Measurements from ENCODE around the gene LEFTY2.

LEFTY2 gene

GRCh38 chr1:225965231-225965630 is 24.2 kb upstream of the LEFTY2 start:
- H3K27me3 ChIP-seq (ENCODE audit: insufficient read depth, low read depth, severe bottlenecking) = no peaks in the 10 kb centered on the region
- TF ChIP-seq, protein P1, sequence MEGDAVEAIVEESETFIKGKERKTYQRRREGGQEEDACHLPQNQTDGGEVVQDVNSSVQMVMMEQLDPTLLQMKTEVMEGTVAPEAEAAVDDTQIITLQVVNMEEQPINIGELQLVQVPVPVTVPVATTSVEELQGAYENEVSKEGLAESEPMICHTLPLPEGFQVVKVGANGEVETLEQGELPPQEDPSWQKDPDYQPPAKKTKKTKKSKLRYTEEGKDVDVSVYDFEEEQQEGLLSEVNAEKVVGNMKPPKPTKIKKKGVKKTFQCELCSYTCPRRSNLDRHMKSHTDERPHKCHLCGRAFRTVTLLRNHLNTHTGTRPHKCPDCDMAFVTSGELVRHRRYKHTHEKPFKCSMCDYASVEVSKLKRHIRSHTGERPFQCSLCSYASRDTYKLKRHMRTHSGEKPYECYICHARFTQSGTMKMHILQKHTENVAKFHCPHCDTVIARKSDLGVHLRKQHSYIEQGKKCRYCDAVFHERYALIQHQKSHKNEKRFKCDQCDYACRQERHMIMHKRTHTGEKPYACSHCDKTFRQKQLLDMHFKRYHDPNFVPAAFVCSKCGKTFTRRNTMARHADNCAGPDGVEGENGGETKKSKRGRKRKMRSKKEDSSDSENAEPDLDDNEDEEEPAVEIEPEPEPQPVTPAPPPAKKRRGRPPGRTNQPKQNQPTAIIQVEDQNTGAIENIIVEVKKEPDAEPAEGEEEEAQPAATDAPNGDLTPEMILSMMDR (IDR thresholded peaks at IDR 0.05; ENCODE audit: low read depth, low read length) = no peak
- H3K36me3 ChIP-seq = no peaks in the 10 kb centered on the region
- no peak overlapping the region for H3K27ac ChIP-seq
- H3K4me3 ChIP-seq (ENCODE audit: low read depth, low read length) = no peak overlapping the region
- no peak for DNase-seq
- no peaks in the 10 kb centered on the region for H3K9me3 ChIP-seq (ENCODE audit: severe bottlenecking)

DNA sequence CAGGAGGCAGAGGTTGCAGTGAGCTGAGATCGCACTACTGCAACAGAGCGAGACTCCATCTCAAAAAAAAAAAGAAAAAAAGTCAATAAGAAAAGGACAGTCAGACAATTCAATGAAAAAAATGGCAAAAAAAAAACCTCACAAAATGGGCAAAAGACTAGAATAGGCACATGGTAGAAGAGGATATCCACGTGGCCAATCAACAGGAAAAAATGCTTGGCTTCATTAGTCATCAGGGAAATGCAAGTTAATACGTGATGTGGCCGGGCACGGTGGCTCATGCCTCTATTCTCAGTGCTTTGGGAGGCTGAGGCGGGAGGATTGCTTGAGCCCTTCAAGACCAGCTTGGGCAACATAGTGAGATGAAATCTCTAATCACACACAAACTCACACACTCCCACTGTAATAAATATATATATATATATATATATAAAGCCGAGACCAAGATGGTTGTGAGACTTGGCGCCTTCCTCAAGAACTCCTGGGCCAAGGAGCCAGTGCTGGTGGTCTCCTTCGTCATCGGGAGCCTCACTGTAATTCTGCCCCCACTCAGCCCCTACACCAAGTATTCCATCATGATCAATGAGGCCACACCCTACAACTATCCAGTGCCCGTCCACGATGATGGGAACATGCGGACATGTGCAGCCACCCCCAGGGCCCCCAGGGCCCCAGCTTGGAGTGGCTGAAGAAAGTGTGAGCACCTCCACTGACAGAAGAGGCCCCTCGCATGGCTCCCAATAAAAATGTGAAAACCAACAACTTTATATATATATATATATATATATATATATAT is 22.9 kb upstream of the LEFTY2 start:
- Histone ChIP-seq H3K27ac (no peak overlapping the region), H3K36me3 (no peaks in the 10 kb centered on the region), H3K9me3 (ENCODE audit: severe bottlenecking) (no peaks in the 10 kb centered on the region), H3K27me3 (ENCODE audit: insufficient read depth, low read depth, severe bottlenecking) (no peaks in the 10 kb centered on the region), H3K4me3 (ENCODE audit: low read depth, low read length) (no peak overlapping the region)
- DNase-seq = no peak
- TF ChIP-seq, protein P1 (IDR thresholded peaks at IDR 0.05; ENCODE audit: low read depth, low read length) = no peak

DNA sequence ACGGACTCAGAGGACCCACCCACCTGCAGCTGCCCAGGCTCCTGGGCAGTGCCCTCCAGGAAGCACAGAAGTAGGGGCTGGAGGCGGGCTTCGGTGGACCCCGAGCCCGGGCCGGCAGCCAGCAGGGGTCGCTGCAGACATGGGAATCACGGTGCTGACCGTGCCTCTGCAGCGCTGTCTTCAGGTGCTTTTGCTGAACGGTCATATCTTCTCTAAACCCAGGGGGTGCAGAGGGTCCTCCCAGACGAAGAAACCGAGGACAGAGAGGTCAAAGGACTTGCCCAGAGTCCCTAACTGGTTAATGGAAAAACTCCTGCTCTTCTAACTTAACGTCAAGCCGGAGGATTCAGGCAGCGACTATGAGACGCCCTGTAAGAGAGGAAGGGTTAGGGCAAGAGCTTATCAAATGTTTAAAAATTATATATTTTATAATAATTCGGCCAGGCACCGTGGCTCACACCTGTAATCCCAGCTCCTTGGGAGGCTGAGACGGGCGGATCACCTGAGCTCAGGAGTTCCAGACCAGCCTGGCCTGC is 21.5 kb upstream of the LEFTY2 start:
- H3K36me3 ChIP-seq = no peaks in the 10 kb centered on the region
- no peak overlapping the region for H3K27ac ChIP-seq
- TF ChIP-seq, protein P1 (IDR thresholded peaks at IDR 0.05; ENCODE audit: low read depth, low read length) = peak; percentile 82
- H3K27me3 ChIP-seq (ENCODE audit: insufficient read depth, low read depth, severe bottlenecking) = no peaks in the 10 kb centered on the region
- H3K9me3 ChIP-seq (ENCODE audit: severe bottlenecking) = no peaks in the 10 kb centered on the region
- no peak overlapping the region for H3K4me3 ChIP-seq (ENCODE audit: low read depth, low read length)
- peak; percentile 54 for DNase-seq

DNA sequence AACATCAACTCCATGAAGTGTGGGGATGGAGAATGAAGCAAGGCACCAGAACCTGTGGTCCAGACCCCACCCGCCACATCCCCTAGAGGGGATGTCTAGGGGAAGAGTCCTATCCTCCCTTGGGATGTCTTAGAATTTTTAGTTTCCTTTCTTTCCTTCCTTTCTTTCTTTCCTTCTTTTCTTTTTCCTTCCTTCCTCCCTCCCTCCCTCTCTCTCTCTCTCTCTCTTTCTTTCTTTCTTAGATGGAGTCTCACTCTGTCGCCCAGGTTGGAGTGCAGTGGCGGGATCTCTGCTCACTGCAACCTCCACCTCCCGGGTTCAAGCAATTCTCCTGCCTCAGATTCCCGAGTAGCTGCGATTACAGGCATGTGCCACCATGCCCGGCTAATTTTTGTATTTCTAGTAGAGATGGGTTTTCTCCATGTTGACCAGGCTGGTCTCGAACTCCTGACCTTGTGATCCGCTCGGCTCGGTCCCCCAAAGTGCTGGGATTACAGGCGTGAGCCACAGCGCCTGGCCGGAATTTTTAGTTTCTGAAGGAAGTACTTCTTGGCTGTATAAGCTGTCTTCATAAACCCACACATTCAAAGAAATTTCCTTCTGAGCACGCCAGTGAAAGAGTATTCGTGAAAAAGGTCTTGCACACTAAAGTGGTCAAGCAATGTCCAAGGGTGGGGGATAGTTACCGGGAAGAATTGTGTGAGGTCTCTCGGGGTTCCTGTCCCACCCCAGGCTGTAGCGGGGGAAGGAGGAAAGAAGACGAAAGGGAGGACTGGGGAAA is 20.8 kb upstream of the LEFTY2 start:
- Histone ChIP-seq H3K27ac (no peak overlapping the region), H3K9me3 (ENCODE audit: severe bottlenecking) (no peaks in the 10 kb centered on the region), H3K4me3 (ENCODE audit: low read depth, low read length) (no peak overlapping the region), H3K36me3 (no peaks in the 10 kb centered on the region), H3K27me3 (ENCODE audit: insufficient read depth, low read depth, severe bottlenecking) (no peaks in the 10 kb centered on the region)
- no peak for DNase-seq
- TF ChIP-seq, protein P1 (IDR thresholded peaks at IDR 0.05; ENCODE audit: low read depth, low read length) = no peak

GRCh38 chr1:225958041-225958440 is 17.0 kb upstream of the LEFTY2 start:
- no peaks in the 10 kb centered on the region for H3K27me3 ChIP-seq (ENCODE audit: insufficient read depth, low read depth, severe bottlenecking)
- no peak overlapping the region for H3K27ac ChIP-seq
- DNase-seq = no peak
- no peak overlapping the region for H3K4me3 ChIP-seq (ENCODE audit: low read depth, low read length)
- TF ChIP-seq, protein P1 (IDR thresholded peaks at IDR 0.05; ENCODE audit: low read depth, low read length) = no peak
- H3K36me3 ChIP-seq = no peaks in the 10 kb centered on the region
- H3K9me3 ChIP-seq (ENCODE audit: severe bottlenecking) = no peaks in the 10 kb centered on the region

Measured in WERI-Rb-1 (cell line).